Vagina (tissue), 2 donors: ENCODE measurements around the gene TENM4. TPM values are rescaled to one million over a fixed set of nuclear protein-coding genes. Genes with fewer than 3 reads are reported as not detected.

Experiments
- DNase-seq, 2 donors: peaks; one replicate each; pipeline ENCODE4 v3.0.0-alpha.2; 2017; ENCODE audit errors: extremely low spot score in 2 of 2
- H3K27ac ChIP-seq: fragments of 200-600 bp; sonication (generic); one replicate; pipeline ENCODE4 v1.5.1; 2019
- H3K27me3 ChIP-seq: fragments of 200-600 bp; sonication (generic); one replicate; pipeline ENCODE4 v1.5.1; 2019
- H3K36me3 ChIP-seq, 2 donors: fragments of 200-600 bp; sonication (generic); one replicate each; pipeline ENCODE4 v1.5.1; 2017 to 2019
- H3K4me1 ChIP-seq: fragments of 200-600 bp; sonication (generic); one replicate; pipeline ENCODE4 v1.5.1; 2019
- H3K4me3 ChIP-seq, 2 donors: fragments of 200-600 bp; sonication (generic); 1 replicate in 1 of 2; 2 replicates in 1 of 2; pipeline ENCODE4 v1.5.1; 2016 to 2019
- H3K9me3 ChIP-seq: fragments of 200-600 bp; sonication (generic); one replicate; pipeline ENCODE4 v1.5.1; 2019
- POLR2A ChIP-seq, 2 donors: fragments of 450-650 bp; IDR thresholded peaks; one replicate each; pipeline ENCODE4 v1.6.1; 2017; ENCODE audit warnings: antibody characterized with exemption in 2 of 2, mild to moderate bottlenecking in 2 of 2, moderate library complexity in 2 of 2
- POLR2AphosphoS5 ChIP-seq, 2 donors: sonication (generic); formaldehyde crosslinking; IDR thresholded peaks; one replicate each; pipeline ENCODE4 v1.9.0; 2017; ENCODE audit warnings: antibody characterized with exemption in 2 of 2, mild to moderate bottlenecking in 2 of 2, low read depth in 1 of 2; ENCODE audit not compliant: insufficient read depth in 1 of 2
- intact Hi-C: fragments of 100-400 bp; cut with DNase I; formaldehyde crosslinking; loops from one replicate; pipeline ENCODE4 v1.15.1; 2023
- total RNA-seq: library from RNA; depleted of rRNA; stranded (reverse); fragments of >200 nt; gene quantifications from one replicate; pipeline ENCODE4 v1.2.3, GENCODE V29; 2016
- TF ChIP-seq, protein P1 (sequence below), 3 experiments: fragments of 450-650 bp in 2 of 3; fragments of 200-600 bp in 1 of 3; sonication (generic) in 1 of 3; IDR thresholded peaks; one replicate each; pipeline ENCODE4 v1.5.1; 2017 to 2019; ENCODE audit warnings: antibody characterized with exemption in 3 of 3, mild to moderate bottlenecking in 2 of 3, moderate library complexity in 2 of 3

TENM4 gene
- total RNA-seq, 1 donor from 2014 or later, result 12.5 TPM

GRCh38 chr11:79273781-79274180, 167.0 kb downstream of the TENM4 start:
- Histone ChIP-seq H3K4me1 (peaks cover 31% of the 10 kb centered on the region), H3K4me3 (no peak overlapping the region), H3K27me3 (no peaks in the 10 kb centered on the region), H3K9me3 (no peaks in the 10 kb centered on the region), H3K27ac (no peak overlapping the region), H3K36me3 (no peaks in the 10 kb centered on the region)
- TF ChIP-seq, protein P1, sequence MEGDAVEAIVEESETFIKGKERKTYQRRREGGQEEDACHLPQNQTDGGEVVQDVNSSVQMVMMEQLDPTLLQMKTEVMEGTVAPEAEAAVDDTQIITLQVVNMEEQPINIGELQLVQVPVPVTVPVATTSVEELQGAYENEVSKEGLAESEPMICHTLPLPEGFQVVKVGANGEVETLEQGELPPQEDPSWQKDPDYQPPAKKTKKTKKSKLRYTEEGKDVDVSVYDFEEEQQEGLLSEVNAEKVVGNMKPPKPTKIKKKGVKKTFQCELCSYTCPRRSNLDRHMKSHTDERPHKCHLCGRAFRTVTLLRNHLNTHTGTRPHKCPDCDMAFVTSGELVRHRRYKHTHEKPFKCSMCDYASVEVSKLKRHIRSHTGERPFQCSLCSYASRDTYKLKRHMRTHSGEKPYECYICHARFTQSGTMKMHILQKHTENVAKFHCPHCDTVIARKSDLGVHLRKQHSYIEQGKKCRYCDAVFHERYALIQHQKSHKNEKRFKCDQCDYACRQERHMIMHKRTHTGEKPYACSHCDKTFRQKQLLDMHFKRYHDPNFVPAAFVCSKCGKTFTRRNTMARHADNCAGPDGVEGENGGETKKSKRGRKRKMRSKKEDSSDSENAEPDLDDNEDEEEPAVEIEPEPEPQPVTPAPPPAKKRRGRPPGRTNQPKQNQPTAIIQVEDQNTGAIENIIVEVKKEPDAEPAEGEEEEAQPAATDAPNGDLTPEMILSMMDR (IDR thresholded peaks at IDR 0.05), result no peak
- TF ChIP-seq POLR2AphosphoS5 (IDR thresholded peaks at IDR 0.05; ENCODE audit: insufficient read depth in 1 of 2, low read depth in 1 of 2) (no peak), POLR2A (IDR thresholded peaks at IDR 0.05) (no peak)
- DNase-seq, result peak in 1 of 2 donors; percentile 72
- intact Hi-C loops, result no loop called here

DNA sequence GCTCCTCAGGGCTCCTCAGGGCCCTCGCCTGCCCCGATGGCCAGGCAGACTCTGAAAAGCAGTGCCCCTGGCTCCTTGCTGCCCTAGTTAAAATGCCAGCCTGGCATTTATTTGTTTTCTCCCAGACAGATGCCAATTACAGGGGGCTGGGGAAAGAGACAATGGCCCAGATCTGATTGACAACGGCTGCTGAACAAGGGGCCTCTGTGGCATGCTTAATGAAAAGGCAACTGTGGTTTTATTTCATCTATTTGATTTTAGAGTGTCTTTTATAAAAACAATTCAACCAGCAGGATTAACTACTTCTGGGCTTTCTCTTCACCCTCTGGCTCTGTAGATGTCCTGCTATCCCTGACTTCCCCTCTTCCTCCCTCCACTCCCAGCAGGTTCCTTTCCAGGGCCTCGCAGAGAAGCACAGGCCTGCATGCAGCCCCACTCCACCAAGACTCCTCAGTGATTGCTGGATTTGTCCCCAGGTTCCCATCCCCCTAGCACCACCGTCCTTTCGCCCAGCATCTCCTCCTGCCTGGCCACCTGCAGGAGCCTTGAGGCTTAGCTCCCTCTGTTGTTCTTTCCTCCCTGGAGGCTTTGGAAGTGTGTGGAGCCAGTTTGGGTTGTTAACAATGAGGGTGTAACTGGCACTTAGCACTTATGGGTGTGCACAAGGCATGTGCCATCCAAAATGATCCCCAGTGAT, 171.1 kb downstream of the TENM4 start:
- peak in 1 of 2 donors; percentile 49 for DNase-seq
- Histone ChIP-seq H3K27ac (no peak overlapping the region), H3K36me3 (no peaks in the 10 kb centered on the region), H3K4me3 (no peak overlapping the region), H3K9me3 (no peaks in the 10 kb centered on the region), H3K4me1 (peaks cover 11% of the 10 kb centered on the region), H3K27me3 (no peaks in the 10 kb centered on the region)
- TF ChIP-seq POLR2A (IDR thresholded peaks at IDR 0.05) (no peak), POLR2AphosphoS5 (IDR thresholded peaks at IDR 0.05; ENCODE audit: insufficient read depth in 1 of 2, low read depth in 1 of 2) (no peak)
- TF ChIP-seq, protein P1 (IDR thresholded peaks at IDR 0.05), result no peak
- intact Hi-C loops, result no loop called here

GRCh38 chr11:79266396-79266795, 174.4 kb downstream of the TENM4 start:
- TF ChIP-seq POLR2A (IDR thresholded peaks at IDR 0.05), result no peak
- TF ChIP-seq, protein P1 (IDR thresholded peaks at IDR 0.05), result no peak
- Histone ChIP-seq H3K4me1 (peaks cover 7% of the 10 kb centered on the region), H3K9me3 (no peaks in the 10 kb centered on the region), H3K4me3 (no peak overlapping the region), H3K27me3 (no peaks in the 10 kb centered on the region), H3K27ac (no peak overlapping the region), H3K36me3 (no peaks in the 10 kb centered on the region)
- intact Hi-C loops, result no loop called here
- no peak for DNase-seq

GRCh38 chr11:79265756-79266322, 175.0 kb downstream of the TENM4 start:
- Histone ChIP-seq H3K27ac (no peak overlapping the region), H3K4me1 (peaks cover 7% of the 10 kb centered on the region), H3K36me3 (no peaks in the 10 kb centered on the region), H3K9me3 (no peaks in the 10 kb centered on the region), H3K4me3 (no peak overlapping the region), H3K27me3 (no peaks in the 10 kb centered on the region)
- TF ChIP-seq, protein P1 (IDR thresholded peaks at IDR 0.05), result no peak
- TF ChIP-seq POLR2A (IDR thresholded peaks at IDR 0.05) (no peak), POLR2AphosphoS5 (IDR thresholded peaks at IDR 0.05; ENCODE audit: insufficient read depth in 1 of 2, low read depth in 1 of 2) (no peak)
- peak in 1 of 2 donors; percentile 69 for DNase-seq
- intact Hi-C loops, result no loop called here

DNA sequence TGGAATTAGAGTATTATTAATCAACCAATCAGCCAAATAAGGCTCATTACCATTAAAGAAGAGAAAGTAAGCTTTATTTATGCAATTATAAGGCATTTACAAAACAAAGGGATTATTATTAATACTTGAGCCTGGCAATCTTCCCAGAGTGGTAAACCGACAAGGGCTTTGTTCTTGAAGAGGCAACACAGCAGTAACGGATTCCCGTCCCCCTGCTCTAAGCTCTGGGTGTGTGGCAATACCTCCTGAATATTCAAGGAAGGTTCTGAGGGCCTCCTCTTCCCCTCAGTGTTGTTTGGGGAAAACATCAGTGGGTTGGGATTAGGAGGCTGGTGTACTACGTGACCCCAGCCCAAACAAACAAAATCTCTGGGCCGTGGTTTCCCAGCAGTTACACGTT, 176.5 kb downstream of the TENM4 start:
- Histone ChIP-seq H3K4me1 (peaks cover 7% of the 10 kb centered on the region), H3K27me3 (no peaks in the 10 kb centered on the region), H3K9me3 (no peaks in the 10 kb centered on the region), H3K4me3 (no peak overlapping the region), H3K36me3 (no peaks in the 10 kb centered on the region), H3K27ac (no peak overlapping the region)
- DNase-seq, result no peak
- intact Hi-C loops, result no loop called here
- no peak for TF ChIP-seq POLR2A (IDR thresholded peaks at IDR 0.05)
- TF ChIP-seq POLR2AphosphoS5 (IDR thresholded peaks at IDR 0.05; ENCODE audit: insufficient read depth in 1 of 2, low read depth in 1 of 2), result no peak
- TF ChIP-seq, protein P1 (IDR thresholded peaks at IDR 0.05), result no peak
